HEK293 (cell line): ENCODE measurements around the gene HMX3.

Experiments
- CTCF ChIA-PET: fragments of 350-600 bp; formaldehyde crosslinking; extraction: SDS; loops from one replicate; lab custom pipeline; 2021; ENCODE audit warnings: antibody characterized with exemption; lab: Yijun Ruan, JAX
- POLR2A ChIA-PET: fragments of 300-600 bp; formaldehyde crosslinking; extraction: SDS; loops from one replicate; lab custom pipeline; 2020; ENCODE audit warnings: antibody characterized with exemption, inconsistent platforms; lab: Yijun Ruan, JAX
- H3K27ac ChIP-seq: fragments of 200-500 bp; sonication (Bioruptor generic); 2 replicates; pipeline ENCODE4 v1.5.1; 2014; ENCODE audit warnings: low read depth, low read length, control low read depth, inconsistent platforms; ENCODE audit errors: extremely low read depth
- H3K36me3 ChIP-seq, 2 experiments: fragments of 200-500 bp in 1 of 2; sonication (Bioruptor generic) in 1 of 2; 1 replicate in 1 of 2; 2 replicates in 1 of 2; pipeline ENCODE4 v1.5.1; 2014 to 2017; ENCODE audit warnings: inconsistent platforms in 2 of 2, low read length in 2 of 2; ENCODE audit not compliant: control insufficient read depth in 2 of 2, insufficient read depth in 1 of 2
- H3K4me1 ChIP-seq: fragments of 200-500 bp; sonication (Bioruptor generic); 2 replicates; pipeline ENCODE4 v1.5.1; 2014; ENCODE audit warnings: mild to moderate bottlenecking, low read length, inconsistent platforms; ENCODE audit not compliant: control insufficient read depth, insufficient read depth
- H3K4me3 ChIP-seq: 2 replicates; pipeline ENCODE4 v1.5.1; 2011; ENCODE audit warnings: low read depth, mild to moderate bottlenecking, control low read depth, low read length, moderate library complexity
- H3K9me3 ChIP-seq: fragments of 200-500 bp; sonication (Bioruptor generic); 2 replicates; pipeline ENCODE4 v1.5.1; 2014; ENCODE audit warnings: low read depth, low read length, inconsistent platforms; ENCODE audit not compliant: control insufficient read depth, insufficient read depth
- AEBP2 ChIP-seq: fragments of 450-650 bp; formaldehyde crosslinking; IDR thresholded peaks from 2 replicates; pipeline ENCODE4 v1.5.1; 2016; ENCODE audit warnings: missing biosample characterization, missing genetic modification characterization, borderline replicate concordance
- GLI4 ChIP-seq: fragments of 450-650 bp; formaldehyde crosslinking; IDR thresholded peaks from 2 replicates; pipeline ENCODE4 v1.5.1; 2016; ENCODE audit warnings: missing biosample characterization, missing genetic modification characterization
- KLF10 ChIP-seq: fragments of 450-650 bp; IDR thresholded peaks from 2 replicates; pipeline ENCODE4 v1.5.1; 2018; ENCODE audit warnings: missing biosample characterization, mild to moderate bottlenecking, missing genetic modification characterization
- KLF8 ChIP-seq: fragments of 450-650 bp; formaldehyde crosslinking; IDR thresholded peaks from 2 replicates; pipeline ENCODE4 v1.5.1; 2016; ENCODE audit warnings: missing biosample characterization, missing genetic modification characterization
- OSR2 ChIP-seq: fragments of 450-650 bp; formaldehyde crosslinking; IDR thresholded peaks from 2 replicates; pipeline ENCODE4 v1.5.1; 2016; ENCODE audit warnings: missing biosample characterization, missing genetic modification characterization
- ZBTB10 ChIP-seq: fragments of 450-650 bp; formaldehyde crosslinking; IDR thresholded peaks from 2 replicates; pipeline ENCODE4 v1.5.1; 2016; ENCODE audit warnings: missing biosample characterization, missing genetic modification characterization
- ZNF157 ChIP-seq: fragments of 450-650 bp; formaldehyde crosslinking; IDR thresholded peaks from 2 replicates; pipeline ENCODE4 v1.5.1; 2016; ENCODE audit warnings: missing biosample characterization, missing genetic modification characterization
- ZNF202 ChIP-seq: fragments of 450-650 bp; formaldehyde crosslinking; IDR thresholded peaks from 2 replicates; pipeline ENCODE4 v1.5.1; 2016; ENCODE audit warnings: missing biosample characterization, missing genetic modification characterization, borderline replicate concordance
- ZNF398 ChIP-seq: fragments of 450-650 bp; formaldehyde crosslinking; IDR thresholded peaks from 2 replicates; pipeline ENCODE4 v1.5.1; 2017; ENCODE audit warnings: missing biosample characterization, missing genetic modification characterization
- ZNF529 ChIP-seq: fragments of 450-650 bp; formaldehyde crosslinking; IDR thresholded peaks from 2 replicates; pipeline ENCODE4 v1.5.1; 2017; ENCODE audit warnings: missing genetic modification characterization, missing biosample characterization; ENCODE audit not compliant: insufficient replicate concordance
- ZNF692 ChIP-seq: fragments of 450-650 bp; formaldehyde crosslinking; IDR thresholded peaks from 2 replicates; pipeline ENCODE4 v1.5.1; 2016; ENCODE audit warnings: missing biosample characterization, missing genetic modification characterization

Gene HMX3

GRCh38 chr10:123134915-123135414, 805 bp upstream of the HMX3 start (continued):
- TF ChIP-seq ZNF692 (peak; percentile 55; the same call in 1 of the 2 replicates), OSR2 (tag by site-specific recombination) (0 out of 2 replicates have a peak, but pooled peaks have one; percentile 11), ZNF157 (tag by site-specific recombination) (no peak), KLF8 (tag by site-specific recombination) (no peak), ZBTB10 (tag by site-specific recombination) (peak; percentile 56; the same call in 1 of the 2 replicates), KLF10 (tag by site-specific recombination) (peak; percentile 28; the same call in 1 of the 2 replicates), ZNF398 (tag by site-specific recombination) (peak; percentile 57)

- CTCF ChIA-PET: interaction anchor here (0.6 kb wide), 1 partner anchor 158 kb away, joined by 3 read pairs; no protein-coding TSS in a partner anchor
- no peak overlapping the region; the same call in 1 of the 2 replicates for H3K27ac ChIP-seq
- POLR2A ChIA-PET: no interaction called here
Observed at GRCh38 chr10:123136221-123136805, 543 bp downstream of the HMX3 start.

GRCh38 chr10:123136806-123137642, 1.3 kb downstream of the HMX3 start:
- Histone ChIP-seq H3K4me3 (peak overlapping the region; percentile 51), H3K9me3 (no peaks in the 10 kb centered on the region), H3K27ac (no peak overlapping the region), H3K36me3 (no peaks in the 10 kb centered on the region), H3K4me1 (no peaks in the 10 kb centered on the region)
- CTCF ChIA-PET: interaction anchor here (0.6 kb wide), 1 partner anchor 157 kb away, joined by 3 read pairs; no protein-coding TSS in a partner anchor
- TF ChIP-seq GLI4 (tag by site-specific recombination) (no peak), ZNF202 (tag by site-specific recombination) (0 out of 2 replicates have a peak, but pooled peaks have one; percentile 9)
- POLR2A ChIA-PET: no interaction called here

More at GRCh38 chr10:123136221-123136805, 543 bp downstream of the HMX3 start:
- H3K4me3 ChIP-seq: peak overlapping the region; percentile 51
- no peaks in the 10 kb centered on the region for H3K4me1 ChIP-seq
- H3K36me3 ChIP-seq: no peaks in the 10 kb centered on the region
- H3K9me3 ChIP-seq: no peaks in the 10 kb centered on the region
- TF ChIP-seq AEBP2: no peak
- TF ChIP-seq ZNF202 (tag by site-specific recombination): 0 out of 2 replicates have a peak, but pooled peaks have one; percentile 4
- TF ChIP-seq ZNF529 (tag by site-specific recombination): no peak
